Lower lobe of right lung (tissue), 2 donors: ENCODE results near the gene NFXL1. TPM values are rescaled to one million over a fixed set of nuclear protein-coding genes. Genes with fewer than 3 reads are reported as not detected.

ENCODE experiments used
- ATAC-seq, 2 donors: fragments of 200-7000 bp; cut with Tn5 transposase; one replicate each; pipeline ENCODE4 v1.9.1; 2020 to 2022; ENCODE audit warnings: mild to moderate bottlenecking in 2 of 2, moderate library complexity in 2 of 2
- DNase-seq: peaks from one replicate; pipeline ENCODE4 v3.0.0-alpha.2; 2020
- H3K27ac ChIP-seq: fragments of 200-600 bp; one replicate; pipeline ENCODE4 v1.8.0; 2022
- H3K27me3 ChIP-seq: fragments of 200-600 bp; one replicate; pipeline ENCODE4 v1.8.0; 2022; ENCODE audit warnings: low read depth
- H3K36me3 ChIP-seq: fragments of 200-600 bp; one replicate; pipeline ENCODE4 v1.8.0; 2022; ENCODE audit warnings: mild to moderate bottlenecking
- H3K4me1 ChIP-seq: fragments of 200-600 bp; one replicate; pipeline ENCODE4 v1.8.0; 2022
- H3K4me3 ChIP-seq: fragments of 200-600 bp; one replicate; pipeline ENCODE4 v1.8.0; 2022; ENCODE audit warnings: mild to moderate bottlenecking
- H3K9me3 ChIP-seq: fragments of 200-600 bp; one replicate; pipeline ENCODE4 v1.8.0; 2022
- CTCF ChIP-seq: fragments of 200-600 bp; IDR thresholded peaks from one replicate; pipeline ENCODE4 v1.8.0; 2022; ENCODE audit warnings: antibody characterized with exemption, mild to moderate bottlenecking
- intact Hi-C: fragments of 100-400 bp; cut with DNase I; formaldehyde crosslinking; loops from one replicate; pipeline ENCODE4 v1.11.0; 2022
- total RNA-seq: library from RNA; stranded (reverse); fragmentation: NEBNext Ultra II Directional; extraction: Animal tissue kit (Norgen Biotek cat#: 25700); gene quantifications from one replicate; pipeline ENCODE4 v1.2.1, GENCODE V29; 2021
- donor health status: DM: no; HTN: yes; CAD: no; lungs with severe emphysema.

Gene NFXL1
- total RNA-seq, 1 donor from 2014 or later, result 13.4 TPM

GRCh38 chr4:47830265-47831025 lies 83.9 kb downstream of the NFXL1 start:
- H3K9me3 ChIP-seq, result no peaks in the 10 kb centered on the region
- peaks cover under 1% of the 10 kb centered on the region for H3K4me1 ChIP-seq
- intact Hi-C loops, result loop anchor here (10.0 kb wide), 1 partner anchor 146 kb away; no protein-coding TSS in a partner anchor
- no peak overlapping the region for H3K4me3 ChIP-seq
- ATAC-seq (no peak), DNase-seq (no peak)
- no peaks in the 10 kb centered on the region for H3K27me3 ChIP-seq
- no peak for TF ChIP-seq CTCF
- H3K36me3 ChIP-seq, result no peaks in the 10 kb centered on the region
- H3K27ac ChIP-seq, result no peak overlapping the region

- H3K9me3 ChIP-seq, result no peaks in the 10 kb centered on the region
- DNase-seq, result no peak
- no peak overlapping the region for H3K27ac ChIP-seq
- H3K4me1 ChIP-seq, result no peaks in the 10 kb centered on the region
- no peaks in the 10 kb centered on the region for H3K27me3 ChIP-seq
- H3K36me3 ChIP-seq, result no peaks in the 10 kb centered on the region
- no peak for TF ChIP-seq CTCF
- intact Hi-C loops, result no loop called here
- no peak for ATAC-seq
- H3K4me3 ChIP-seq, result no peak overlapping the region
These were observed 84.9 kb downstream of the NFXL1 start for GRCh38 chr4:47829438-47829837.

GRCh38 chr4:47827343-47828047 lies 86.9 kb downstream of the NFXL1 start:
- Histone ChIP-seq H3K4me3 (no peak overlapping the region), H3K27ac (no peak overlapping the region), H3K36me3 (no peaks in the 10 kb centered on the region), H3K27me3 (no peaks in the 10 kb centered on the region), H3K9me3 (no peaks in the 10 kb centered on the region), H3K4me1 (no peaks in the 10 kb centered on the region)
- intact Hi-C loops, result no loop called here
- no peak for ATAC-seq
- no peak for TF ChIP-seq CTCF
- DNase-seq, result no peak

GRCh38 chr4:47824840-47825239 lies 89.5 kb downstream of the NFXL1 start:
- DNase-seq, result no peak
- ATAC-seq, result no peak
- TF ChIP-seq CTCF, result no peak
- H3K27me3 ChIP-seq, result no peaks in the 10 kb centered on the region
- H3K4me3 ChIP-seq, result no peak overlapping the region
- no peak overlapping the region for H3K27ac ChIP-seq
- H3K9me3 ChIP-seq, result no peaks in the 10 kb centered on the region
- H3K4me1 ChIP-seq, result no peaks in the 10 kb centered on the region
- H3K36me3 ChIP-seq, result no peaks in the 10 kb centered on the region
- intact Hi-C loops, result no loop called here

- DNase-seq (no peak), ATAC-seq (no peak)
- Histone ChIP-seq H3K27me3 (no peaks in the 10 kb centered on the region), H3K4me1 (no peaks in the 10 kb centered on the region), H3K9me3 (no peaks in the 10 kb centered on the region), H3K27ac (no peak overlapping the region), H3K36me3 (no peaks in the 10 kb centered on the region), H3K4me3 (no peak overlapping the region)
- TF ChIP-seq CTCF, result no peak
- intact Hi-C loops, result no loop called here
These were observed 95.2 kb downstream of the NFXL1 start for GRCh38 chr4:47819178-47819577.
